Chondrocyte (in vitro differentiated cells): ENCODE results near the gene ICAM2. TPM values are rescaled to one million over a fixed set of nuclear protein-coding genes. Genes with fewer than 3 reads are reported as not detected.
"Not testable (repeated sequence)": the region's sequence is repeated elsewhere in the genome, so short reads cannot be mapped to it uniquely, and the experiment has no call there.

Source experiments
- DNase-seq: peaks from one replicate; pipeline ENCODE4 v3.0.0; 2021; ENCODE audit warnings: mixed read lengths, low spot score
- H3K27ac Mint-ChIP-seq: one replicate; pipeline ENCODE4 v1.8.0; 2021; ENCODE audit warnings: mild to moderate bottlenecking, moderate library complexity, mixed read lengths; ENCODE audit not compliant: unreplicated experiment
- H3K27me3 Mint-ChIP-seq: 2 replicates; pipeline ENCODE4 v1.8.0; 2021; ENCODE audit warnings: low read depth, mixed read lengths
- H3K36me3 Mint-ChIP-seq: 2 replicates; pipeline ENCODE4 v1.8.0; 2021; ENCODE audit warnings: low read depth, mixed read lengths
- H3K4me1 Mint-ChIP-seq: 2 replicates; pipeline ENCODE4 v1.8.0; 2021; ENCODE audit warnings: low read depth, mild to moderate bottlenecking, mixed read lengths
- H3K4me3 Mint-ChIP-seq: one replicate; pipeline ENCODE4 v1.8.0; 2021; ENCODE audit warnings: mild to moderate bottlenecking, moderate library complexity, mixed read lengths; ENCODE audit not compliant: unreplicated experiment
- H3K9me3 Mint-ChIP-seq: 2 replicates; pipeline ENCODE4 v1.8.0; 2021; ENCODE audit warnings: low read depth, mixed read lengths
- total RNA-seq: library from RNA; stranded (reverse); gene quantifications from 3 replicates; pipeline ENCODE4 v1.2.1, GENCODE V29; 2021
- TF ChIP-seq, protein P1 (sequence below): fragments of 200-600 bp; sonication (generic); IDR thresholded peaks from 2 replicates; pipeline ENCODE4 v1.5.0; 2021; ENCODE audit warnings: antibody characterized with exemption, mild to moderate bottlenecking, moderate library complexity

Gene ICAM2
- total RNA-seq, 1 donor from 2014 or later, result not detected

DNA sequence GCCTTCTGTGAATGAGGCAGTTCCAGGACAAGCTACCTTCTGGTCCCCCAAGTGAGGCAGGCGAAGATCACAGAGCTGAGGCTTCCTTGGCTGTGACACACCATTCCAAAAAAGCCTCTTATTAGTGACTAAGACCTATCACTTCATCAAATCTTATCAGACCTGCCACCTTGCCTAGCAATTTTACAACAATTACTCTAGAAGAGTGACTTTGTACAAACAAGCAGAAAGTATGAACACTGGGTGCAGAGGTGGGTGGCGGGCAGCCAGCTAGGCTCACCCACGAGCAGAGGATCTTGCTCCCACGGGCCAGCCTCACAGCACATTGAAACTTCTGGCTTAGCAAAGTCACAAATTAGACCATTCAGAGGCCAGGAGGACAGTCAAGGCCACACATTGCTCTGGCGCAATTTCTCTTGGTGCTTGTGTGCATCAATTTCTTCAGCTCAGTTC, 2.2 kb upstream of the ICAM2 start:
- no peaks in the 10 kb centered on the region for H3K36me3 Mint-ChIP-seq
- DNase-seq, result no peak
- H3K4me3 Mint-ChIP-seq, result no peak overlapping the region
- H3K4me1 Mint-ChIP-seq, result peaks cover 5% of the 10 kb centered on the region
- H3K27me3 Mint-ChIP-seq, result peaks cover 4% of the 10 kb centered on the region
- H3K9me3 Mint-ChIP-seq, result no peaks in the 10 kb centered on the region
- no peak overlapping the region for H3K27ac Mint-ChIP-seq
- TF ChIP-seq, protein P1, sequence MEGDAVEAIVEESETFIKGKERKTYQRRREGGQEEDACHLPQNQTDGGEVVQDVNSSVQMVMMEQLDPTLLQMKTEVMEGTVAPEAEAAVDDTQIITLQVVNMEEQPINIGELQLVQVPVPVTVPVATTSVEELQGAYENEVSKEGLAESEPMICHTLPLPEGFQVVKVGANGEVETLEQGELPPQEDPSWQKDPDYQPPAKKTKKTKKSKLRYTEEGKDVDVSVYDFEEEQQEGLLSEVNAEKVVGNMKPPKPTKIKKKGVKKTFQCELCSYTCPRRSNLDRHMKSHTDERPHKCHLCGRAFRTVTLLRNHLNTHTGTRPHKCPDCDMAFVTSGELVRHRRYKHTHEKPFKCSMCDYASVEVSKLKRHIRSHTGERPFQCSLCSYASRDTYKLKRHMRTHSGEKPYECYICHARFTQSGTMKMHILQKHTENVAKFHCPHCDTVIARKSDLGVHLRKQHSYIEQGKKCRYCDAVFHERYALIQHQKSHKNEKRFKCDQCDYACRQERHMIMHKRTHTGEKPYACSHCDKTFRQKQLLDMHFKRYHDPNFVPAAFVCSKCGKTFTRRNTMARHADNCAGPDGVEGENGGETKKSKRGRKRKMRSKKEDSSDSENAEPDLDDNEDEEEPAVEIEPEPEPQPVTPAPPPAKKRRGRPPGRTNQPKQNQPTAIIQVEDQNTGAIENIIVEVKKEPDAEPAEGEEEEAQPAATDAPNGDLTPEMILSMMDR, result no peak

DNA sequence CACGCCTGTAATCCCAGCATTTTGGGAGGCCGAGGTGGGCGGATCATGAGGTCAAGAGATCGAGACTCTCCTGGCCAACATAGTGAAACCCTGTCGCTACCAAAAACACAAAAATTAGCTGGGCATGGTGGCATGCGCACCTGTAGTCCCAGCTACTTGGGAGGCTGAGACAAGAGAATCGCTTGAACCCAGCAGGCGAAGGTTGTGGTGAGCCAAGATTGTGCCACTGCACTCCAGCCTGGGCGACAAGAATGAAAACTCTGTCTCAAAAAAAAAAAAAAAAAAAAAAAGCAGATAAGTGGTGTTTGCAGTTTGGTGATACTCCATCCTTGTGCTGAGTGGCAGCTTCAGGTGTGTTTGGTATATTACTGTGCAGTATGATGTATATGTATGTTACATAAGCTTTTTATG, 877 bp downstream of the ICAM2 start:
- not testable (repeated sequence) for H3K36me3 Mint-ChIP-seq, H3K27me3 Mint-ChIP-seq, H3K4me1 Mint-ChIP-seq, H3K4me3 Mint-ChIP-seq, DNase-seq, H3K27ac Mint-ChIP-seq, H3K9me3 Mint-ChIP-seq

DNA sequence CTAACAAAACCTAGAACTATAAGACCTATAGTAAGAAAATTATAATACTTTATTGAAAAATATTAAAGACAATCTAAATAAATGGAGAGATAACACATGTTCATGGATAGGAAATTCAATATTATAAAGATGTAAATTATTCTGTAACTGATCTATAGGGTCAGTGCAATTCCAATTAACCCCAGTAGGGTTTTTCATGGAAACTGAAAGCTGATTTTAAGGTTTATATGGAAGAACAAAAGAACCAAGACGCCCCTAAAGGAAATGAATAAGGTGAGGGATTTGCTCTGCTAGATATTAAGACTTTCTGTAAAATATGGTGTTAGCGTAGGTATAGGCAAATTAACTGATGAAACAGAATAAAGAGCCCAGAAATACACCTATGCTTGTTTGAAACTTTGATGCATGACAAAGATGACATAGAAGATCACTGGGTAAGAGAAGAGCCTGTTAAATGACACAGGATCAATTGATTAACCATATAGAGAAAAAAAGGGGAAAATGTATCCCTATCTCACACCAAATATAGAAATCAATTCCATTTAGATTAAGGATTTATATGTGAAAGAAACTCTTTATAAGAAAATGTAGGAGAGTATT, 3.0 kb downstream of the ICAM2 start:
- Mint-ChIP-seq H3K4me3 (no peak overlapping the region), H3K4me1 (no peaks in the 10 kb centered on the region), H3K27me3 (peaks cover 3% of the 10 kb centered on the region), H3K36me3 (no peaks in the 10 kb centered on the region), H3K27ac (no peak overlapping the region), H3K9me3 (no peaks in the 10 kb centered on the region)
- TF ChIP-seq, protein P1, result peak; percentile 43
- no peak for DNase-seq

DNA sequence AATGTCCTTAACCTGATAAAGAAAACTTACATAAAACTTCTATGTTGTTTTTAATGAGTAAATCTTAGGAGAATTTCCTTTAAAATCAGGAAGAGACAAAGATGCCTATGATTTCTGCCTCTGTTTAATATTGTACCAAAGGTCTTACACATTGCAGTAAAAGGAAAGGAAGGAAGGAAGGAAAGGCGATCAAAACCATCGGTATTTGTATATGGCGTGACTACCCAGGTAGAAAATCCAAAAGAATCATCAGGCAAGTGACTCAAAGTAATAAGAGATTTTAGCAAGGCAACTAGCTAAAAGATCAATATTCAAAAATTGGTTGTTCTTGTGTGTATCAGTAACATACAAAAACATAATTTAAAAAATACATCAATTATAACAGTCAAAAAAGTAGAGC, 3.5 kb downstream of the ICAM2 start:
- Mint-ChIP-seq H3K4me1 (no peaks in the 10 kb centered on the region), H3K4me3 (no peak overlapping the region), H3K27me3 (peaks cover 3% of the 10 kb centered on the region), H3K36me3 (no peaks in the 10 kb centered on the region), H3K9me3 (no peaks in the 10 kb centered on the region), H3K27ac (no peak overlapping the region)
- no peak for DNase-seq
- TF ChIP-seq, protein P1, result no peak

DNA sequence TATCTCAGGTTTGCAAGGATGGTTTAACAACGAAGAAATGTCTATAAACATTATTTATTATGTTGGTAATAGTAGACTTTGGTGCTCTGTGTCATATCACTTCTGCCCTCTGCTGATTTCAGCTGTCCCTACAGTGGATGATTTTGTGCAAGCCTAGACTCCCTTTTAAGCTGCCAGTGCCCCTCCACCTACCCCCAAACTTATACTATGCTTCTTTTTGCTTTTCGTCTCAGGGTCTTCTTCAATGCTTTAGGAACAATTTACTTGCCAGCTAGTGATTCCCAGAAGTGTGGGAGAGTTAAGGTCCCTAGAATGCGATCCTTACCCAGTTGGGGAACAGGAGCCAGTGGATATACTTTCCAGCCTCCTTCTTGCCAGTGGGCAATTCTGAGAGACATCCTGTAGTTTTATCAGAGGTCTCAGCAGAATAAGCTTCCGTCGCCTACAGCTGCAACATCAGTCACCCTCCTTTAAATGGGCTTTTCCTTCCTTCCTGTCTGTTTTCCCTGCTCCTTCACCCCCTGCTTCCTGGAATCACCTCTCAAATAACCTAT, 4.1 kb downstream of the ICAM2 start:
- no peaks in the 10 kb centered on the region for H3K9me3 Mint-ChIP-seq
- H3K27ac Mint-ChIP-seq, result no peak overlapping the region
- no peak for DNase-seq
- no peak overlapping the region for H3K4me3 Mint-ChIP-seq
- no peaks in the 10 kb centered on the region for H3K36me3 Mint-ChIP-seq
- H3K27me3 Mint-ChIP-seq, result peaks cover 7% of the 10 kb centered on the region
- TF ChIP-seq, protein P1, result peak; percentile 49
- H3K4me1 Mint-ChIP-seq, result no peaks in the 10 kb centered on the region

DNA sequence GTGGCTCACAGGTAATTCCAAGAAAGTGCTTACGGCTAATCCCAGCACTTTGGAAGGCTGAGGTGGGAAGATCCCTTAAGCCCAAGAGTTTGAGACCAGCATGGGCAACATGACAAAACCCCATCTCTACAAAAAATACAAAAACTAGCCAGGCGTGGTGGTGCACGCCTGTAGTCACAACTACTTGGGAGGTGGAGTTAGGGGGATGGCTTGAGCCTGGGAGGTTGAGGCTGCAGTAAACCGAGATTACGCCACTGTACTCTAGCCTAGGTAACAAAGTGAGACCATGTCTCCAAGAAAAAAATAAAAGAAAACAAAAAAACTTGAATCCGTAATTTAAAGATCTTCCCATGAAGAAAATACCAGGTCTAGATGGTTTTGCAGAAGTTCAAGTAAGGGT, 5.0 kb downstream of the ICAM2 start:
- Mint-ChIP-seq H3K27me3 (peaks cover 7% of the 10 kb centered on the region), H3K27ac (no peak overlapping the region), H3K9me3 (no peaks in the 10 kb centered on the region)

More for the DNA sequence above, 5.0 kb downstream of the ICAM2 start:
- Mint-ChIP-seq H3K4me3 (no peak overlapping the region), H3K4me1 (no peaks in the 10 kb centered on the region), H3K36me3 (no peaks in the 10 kb centered on the region)
- TF ChIP-seq, protein P1, result no peak
- DNase-seq, result no peak
